SW480 (cell line): ENCODE measurements around the gene CFAP20DC.
"Not testable (repeated sequence)": the region's sequence is repeated elsewhere in the genome, so short reads cannot be mapped to it uniquely, and the experiment has no call there.

Experiments used
- DNase-seq: peaks from one replicate; pipeline ENCODE4 v3.0.0-alpha.2; 2016; ENCODE audit warnings: low spot score

Gene CFAP20DC

GRCh38 chr3:58737644-58738043 is 312.2 kb downstream of the CFAP20DC start:
- DNase-seq = no peak

GRCh38 chr3:58731673-58732072 is 318.2 kb downstream of the CFAP20DC start:
- no peak for DNase-seq

- DNase-seq = no peak
These were observed 321.1 kb downstream of the CFAP20DC start for GRCh38 chr3:58728723-58729122.

- no peak for DNase-seq
These were observed 324.4 kb downstream of the CFAP20DC start for GRCh38 chr3:58725326-58725853.

- no peak for DNase-seq
These were observed 325.5 kb downstream of the CFAP20DC start for GRCh38 chr3:58724336-58724735.

GRCh38 chr3:58723173-58723572 is 326.7 kb downstream of the CFAP20DC start:
- DNase-seq = no peak

- no peak for DNase-seq
These were observed 327.3 kb downstream of the CFAP20DC start for GRCh38 chr3:58722561-58722960.

GRCh38 chr3:58720526-58720925 is 329.3 kb downstream of the CFAP20DC start:
- DNase-seq = no peak

- no peak for DNase-seq
These were observed 330.1 kb downstream of the CFAP20DC start for GRCh38 chr3:58719684-58720083.

- DNase-seq = no peak
These were observed 336.0 kb downstream of the CFAP20DC start for GRCh38 chr3:58713715-58714401.

- no peak for DNase-seq
These were observed 338.0 kb downstream of the CFAP20DC start for GRCh38 chr3:58711871-58712270.

GRCh38 chr3:58708983-58709382 is 340.8 kb downstream of the CFAP20DC start:
- not testable (repeated sequence) for DNase-seq

- DNase-seq = no peak
These were observed 341.6 kb downstream of the CFAP20DC start for GRCh38 chr3:58708116-58708791.

- no peak for DNase-seq
These were observed 342.4 kb downstream of the CFAP20DC start for GRCh38 chr3:58707390-58707930.

- no peak for DNase-seq
These were observed 343.2 kb downstream of the CFAP20DC start for GRCh38 chr3:58706395-58707167.

GRCh38 chr3:58704745-58705144 is 345.1 kb downstream of the CFAP20DC start:
- peak; percentile 8 for DNase-seq

- not testable (repeated sequence) for DNase-seq
These were observed 345.5 kb downstream of the CFAP20DC start for GRCh38 chr3:58704304-58704703.

GRCh38 chr3:58698246-58698645 is 351.6 kb downstream of the CFAP20DC start:
- no peak for DNase-seq

- no peak for DNase-seq
These were observed 352.3 kb downstream of the CFAP20DC start for GRCh38 chr3:58697561-58697960.

GRCh38 chr3:58696813-58697212 is 353.0 kb downstream of the CFAP20DC start:
- DNase-seq = not testable (repeated sequence)

GRCh38 chr3:58696093-58696492 is 353.7 kb downstream of the CFAP20DC start:
- DNase-seq = no peak

GRCh38 chr3:58695284-58695683 is 354.5 kb downstream of the CFAP20DC start:
- DNase-seq = not testable (repeated sequence)
